H9 (cell line): ENCODE data around the gene OR6V1. TPM values are rescaled to one million over a fixed set of nuclear protein-coding genes. Genes with fewer than 3 reads are reported as not detected.
"Not testable (repeated sequence)": the region's sequence is repeated elsewhere in the genome, so short reads cannot be mapped to it uniquely, and the experiment has no call there.

ENCODE experiments used
- DNase-seq: peaks from one replicate; pipeline ENCODE4 v3.0.0-alpha.2; 2017
- H2AFZ ChIP-seq: one replicate; pipeline ENCODE4 v1.6.1; 2013; ENCODE audit warnings: mild to moderate bottlenecking, low read length, control low read depth, moderate library complexity
- H2AK5ac ChIP-seq: 2 replicates; pipeline ENCODE4 v1.6.1; 2013; ENCODE audit warnings: low read length, control low read depth, mixed read lengths; ENCODE audit not compliant: insufficient read length
- H2BK120ac ChIP-seq: one replicate; pipeline ENCODE4 v1.6.1; 2013; ENCODE audit warnings: low read depth, mild to moderate bottlenecking, low read length, control low read depth, inconsistent platforms; ENCODE audit not compliant: poor library complexity, severe bottlenecking
- H2BK12ac ChIP-seq: 2 replicates; pipeline ENCODE4 v1.6.1; 2013; ENCODE audit warnings: low read length, control low read depth, mixed read lengths, low read depth; ENCODE audit not compliant: insufficient read length
- H2BK15ac ChIP-seq: 2 replicates; pipeline ENCODE4 v1.6.1; 2013; ENCODE audit warnings: low read depth, low read length, control low read depth
- H2BK20ac ChIP-seq: one replicate; pipeline ENCODE4 v1.6.1; 2013; ENCODE audit warnings: low read depth, mild to moderate bottlenecking, low read length, control low read depth, inconsistent platforms; ENCODE audit not compliant: poor library complexity, severe bottlenecking
- H2BK5ac ChIP-seq: 2 replicates; pipeline ENCODE4 v1.6.1; 2013; ENCODE audit warnings: low read length, control low read depth, mixed read lengths; ENCODE audit not compliant: insufficient read length
- H3K14ac ChIP-seq: 2 replicates; pipeline ENCODE4 v1.6.1; 2013; ENCODE audit warnings: low read length, control low read depth; ENCODE audit not compliant: insufficient read depth
- H3K18ac ChIP-seq: 2 replicates; pipeline ENCODE4 v1.6.1; 2013; ENCODE audit warnings: low read depth, mild to moderate bottlenecking, mixed read lengths, low read length, control low read depth; ENCODE audit not compliant: insufficient read length
- H3K23ac ChIP-seq: 2 replicates; pipeline ENCODE4 v1.6.1; 2013; ENCODE audit warnings: low read length, control low read depth, mixed read lengths, low read depth; ENCODE audit not compliant: insufficient read length
- H3K23me2 ChIP-seq: 2 replicates; pipeline ENCODE4 v1.6.1; 2013; ENCODE audit warnings: low read depth, mild to moderate bottlenecking, mixed read lengths, low read length, control low read depth; ENCODE audit not compliant: insufficient read length, poor library complexity, severe bottlenecking
- H3K27ac ChIP-seq: 2 replicates; pipeline ENCODE4 v1.5.1; 2013; ENCODE audit warnings: low read length, control low read depth, mixed read lengths, low read depth; ENCODE audit not compliant: insufficient read length
- H3K27me3 ChIP-seq: 2 replicates; pipeline ENCODE4 v1.6.1; 2013; ENCODE audit warnings: low read length, control low read depth, inconsistent platforms; ENCODE audit not compliant: insufficient read depth
- H3K4ac ChIP-seq: 2 replicates; pipeline ENCODE4 v1.6.1; 2013; ENCODE audit warnings: low read depth, mild to moderate bottlenecking, control low read depth, inconsistent platforms, low read length, moderate library complexity
- H3K4me1 ChIP-seq: 2 replicates; pipeline ENCODE4 v1.6.1; 2013; ENCODE audit warnings: low read length, control low read depth, inconsistent platforms; ENCODE audit not compliant: insufficient read depth
- H3K4me2 ChIP-seq: 2 replicates; pipeline ENCODE4 v1.6.1; 2013; ENCODE audit warnings: low read length, control low read depth, mixed read lengths; ENCODE audit not compliant: insufficient read length, insufficient read depth
- H3K56ac ChIP-seq: 2 replicates; pipeline ENCODE4 v1.6.1; 2013; ENCODE audit warnings: low read depth, mild to moderate bottlenecking, mixed read lengths, low read length, control low read depth; ENCODE audit not compliant: insufficient read length
- H3K79me1 ChIP-seq: 2 replicates; pipeline ENCODE4 v1.6.1; 2013; ENCODE audit warnings: low read depth, mild to moderate bottlenecking, moderate library complexity, low read length, control low read depth, inconsistent platforms; ENCODE audit not compliant: insufficient read depth, poor library complexity, severe bottlenecking
- H3K79me2 ChIP-seq: 2 replicates; pipeline ENCODE4 v1.6.1; 2013; ENCODE audit warnings: low read length, control low read depth, inconsistent platforms; ENCODE audit not compliant: insufficient read depth
- H3K9ac ChIP-seq: 2 replicates; pipeline ENCODE4 v1.6.1; 2013; ENCODE audit warnings: low read length, control low read depth, mixed read lengths; ENCODE audit not compliant: insufficient read length; ENCODE audit errors: extremely low read depth
- H3K9me3 ChIP-seq: one replicate; pipeline ENCODE4 v1.6.1; 2013; ENCODE audit warnings: low read depth, low read length, inconsistent platforms; ENCODE audit not compliant: control insufficient read depth
- H3T11ph ChIP-seq: one replicate; pipeline ENCODE4 v1.6.1; 2013; ENCODE audit warnings: mild to moderate bottlenecking, low read length, control low read depth, inconsistent platforms
- H4K20me1 ChIP-seq: one replicate; pipeline ENCODE4 v1.6.1; 2013; ENCODE audit not compliant: control insufficient read depth, insufficient read length, insufficient read depth
- H4K5ac ChIP-seq: 2 replicates; pipeline ENCODE4 v1.6.1; 2013; ENCODE audit warnings: low read depth, mild to moderate bottlenecking, mixed read lengths, low read length, control low read depth; ENCODE audit not compliant: insufficient read length
- H4K8ac ChIP-seq: replicated peaks from 2 replicates; pipeline ENCODE4 v1.6.1; 2013; ENCODE audit warnings: low read length, control low read depth, mixed read lengths, low read depth; ENCODE audit not compliant: insufficient read length
- H4K91ac ChIP-seq: 2 replicates; pipeline ENCODE4 v1.6.1; 2013; ENCODE audit warnings: low read depth, mild to moderate bottlenecking, moderate library complexity, mixed read lengths, low read length, control low read depth; ENCODE audit not compliant: insufficient read length
- H3K27ac Mint-ChIP-seq, 3 experiments: 2 replicates in 2 of 3; 3 replicates in 1 of 3; pipeline ENCODE4 v1.8.0; 2020 to 2021; ENCODE audit warnings: mixed read lengths in 3 of 3, mild to moderate bottlenecking in 1 of 3, moderate library complexity in 1 of 3
- H3K27me3 Mint-ChIP-seq: 2 replicates; pipeline ENCODE4 v1.8.0; 2021; ENCODE audit warnings: low read depth, mild to moderate bottlenecking, moderate library complexity, mixed read lengths
- H3K36me3 Mint-ChIP-seq, 3 experiments: 2 replicates in 2 of 3; 3 replicates in 1 of 3; pipeline ENCODE4 v1.8.0; 2020 to 2021; ENCODE audit warnings: low read depth in 3 of 3, mixed read lengths in 3 of 3; ENCODE audit not compliant: insufficient read depth in 1 of 3
- H3K4me1 Mint-ChIP-seq, 2 experiments: 2 replicates each; pipeline ENCODE4 v1.8.0; 2020; ENCODE audit warnings: mixed read lengths in 2 of 2
- H3K4me3 Mint-ChIP-seq, 2 experiments: 2 replicates in 1 of 2; 3 replicates in 1 of 2; pipeline ENCODE4 v1.8.0; 2020 to 2021; ENCODE audit warnings: mild to moderate bottlenecking in 2 of 2, mixed read lengths in 2 of 2, moderate library complexity in 1 of 2
- H3K9me3 Mint-ChIP-seq, 2 experiments: 2 replicates in 1 of 2; 3 replicates in 1 of 2; pipeline ENCODE4 v1.8.0; 2020; ENCODE audit warnings: mild to moderate bottlenecking in 2 of 2, mixed read lengths in 2 of 2, moderate library complexity in 1 of 2
- WGBS: extraction: QIAGEN DNeasy Blood & Tissue Kit; methylation state at CpG from one replicate; pipeline ENCODE4 v1.1.7; 2013; ENCODE audit warnings: missing lambda C conversion rate, low lambda C conversion rate, mixed read lengths; ENCODE audit not compliant: insufficient read length; ENCODE audit errors: extremely low coverage; 5-methylcytosine and 5-hydroxymethylcytosine counted together
- total RNA-seq: library from RNA; stranded (reverse); gene quantifications from 2 replicates; pipeline ENCODE4 v1.2.1, GENCODE V29; 2021

The OR6V1 gene
- total RNA-seq, 1 experiment from 2014 or later, result not detected

DNA sequence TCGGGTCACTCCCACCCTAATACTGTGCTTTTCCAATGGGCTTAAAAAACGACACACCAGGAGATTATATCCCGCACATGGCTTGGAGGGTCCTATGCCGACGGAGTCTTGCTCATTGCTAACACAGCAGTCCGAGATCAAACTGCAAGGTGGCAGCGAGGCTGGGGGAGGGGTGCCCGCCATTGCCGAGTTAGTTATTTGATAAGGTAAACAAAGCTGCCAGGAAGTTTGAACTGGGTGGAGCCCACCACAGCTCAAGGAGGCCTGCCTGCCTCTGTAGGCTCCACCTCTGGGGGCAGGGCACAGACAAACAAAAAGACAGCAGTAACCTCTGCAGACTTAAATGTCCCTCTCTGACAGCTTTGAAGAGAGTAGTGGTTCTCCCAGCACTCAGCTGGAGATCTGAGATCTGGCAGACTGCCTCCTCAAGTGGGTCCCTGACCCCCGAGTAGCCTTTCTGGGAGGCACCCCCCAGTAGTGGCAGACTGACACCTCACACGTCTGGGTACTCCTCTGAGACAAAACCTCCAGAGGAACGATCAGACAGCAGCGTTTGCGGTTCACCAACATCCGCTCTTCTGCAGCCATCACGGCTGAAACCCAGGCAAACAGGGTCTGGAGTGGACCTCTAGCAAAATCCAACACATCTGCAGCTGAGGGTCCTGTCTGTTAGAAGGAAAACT is 36.5 kb downstream of the OR6V1 start:
- H3K9ac ChIP-seq, H2BK20ac ChIP-seq, H3K18ac ChIP-seq, H4K91ac ChIP-seq, H3K14ac ChIP-seq, H3K4me1 Mint-ChIP-seq, H3K27me3 ChIP-seq, H3K4me1 ChIP-seq, H3K27me3 Mint-ChIP-seq, H2BK120ac ChIP-seq, H3K79me2 ChIP-seq, H4K20me1 ChIP-seq, H3K27ac Mint-ChIP-seq, H2BK15ac ChIP-seq, H2BK5ac ChIP-seq, H3K4ac ChIP-seq, DNase-seq, H2AK5ac ChIP-seq, H3K23me2 ChIP-seq, H3K79me1 ChIP-seq, H3K4me3 Mint-ChIP-seq, H2BK12ac ChIP-seq, H4K8ac ChIP-seq, H3K56ac ChIP-seq, H3K4me2 ChIP-seq, H3K27ac ChIP-seq, H4K5ac ChIP-seq, H3T11ph ChIP-seq, H3K9me3 ChIP-seq, H3K23ac ChIP-seq, H2AFZ ChIP-seq: not testable (repeated sequence)
- Mint-ChIP-seq H3K9me3 (peaks cover 23 to 29% of the 10 kb centered on the region in 2 experiments), H3K36me3 (peaks cover 8 to 16% (median 11%) of the 10 kb centered on the region in 3 experiments; a peak in 6 of 7 replicates)
- no CpG with 5 or more reads among the region's 16 CpGs for WGBS
